ENCODE data around the gene ZNF628.
A peak's percentile ranks its signal among the peaks of the same experiment; 100 is the strongest.

ZNF628 gene

DNA sequence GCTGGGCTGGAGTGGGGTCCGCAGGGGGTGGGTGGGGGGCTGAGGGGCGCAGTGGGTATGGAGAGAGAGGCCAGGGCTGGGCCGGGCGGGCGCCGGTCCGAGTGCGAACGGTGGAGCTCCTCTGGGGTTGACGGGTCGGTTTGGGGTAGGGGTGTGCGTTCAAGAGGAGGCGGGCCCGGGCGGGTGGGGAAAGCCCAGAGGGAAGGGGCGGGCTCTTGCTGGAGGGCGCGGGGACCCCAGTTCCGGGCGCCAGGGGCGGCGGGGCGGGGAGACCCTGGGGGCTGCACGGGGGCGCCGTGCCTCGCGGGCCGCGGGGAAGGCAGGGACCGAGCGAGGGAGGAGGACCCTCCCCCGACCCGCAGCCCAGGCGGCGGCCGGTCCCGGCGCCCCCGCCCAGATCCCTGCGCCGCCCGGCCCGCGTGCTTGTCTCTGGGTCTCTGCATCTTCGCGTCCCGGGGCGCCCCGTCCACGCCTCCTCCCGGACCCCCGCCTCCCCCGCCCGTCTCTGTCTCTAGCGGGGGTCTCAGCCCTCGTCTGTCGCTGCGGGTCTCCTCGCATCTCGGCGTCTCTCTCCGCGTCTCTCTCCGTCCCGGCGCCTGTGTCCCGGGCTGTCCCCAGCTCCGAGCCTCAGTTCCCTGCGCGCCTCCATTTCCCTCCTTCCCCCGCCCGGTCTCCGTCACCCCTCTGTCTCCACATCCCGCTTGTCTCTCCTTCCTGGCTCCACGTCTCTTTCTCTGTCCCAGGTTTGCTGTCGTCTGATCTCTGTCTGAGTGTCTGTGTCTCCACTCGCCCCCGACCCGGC is 25.1 kb upstream of the ZNF628 start:
- no peak for DNase-seq

DNA sequence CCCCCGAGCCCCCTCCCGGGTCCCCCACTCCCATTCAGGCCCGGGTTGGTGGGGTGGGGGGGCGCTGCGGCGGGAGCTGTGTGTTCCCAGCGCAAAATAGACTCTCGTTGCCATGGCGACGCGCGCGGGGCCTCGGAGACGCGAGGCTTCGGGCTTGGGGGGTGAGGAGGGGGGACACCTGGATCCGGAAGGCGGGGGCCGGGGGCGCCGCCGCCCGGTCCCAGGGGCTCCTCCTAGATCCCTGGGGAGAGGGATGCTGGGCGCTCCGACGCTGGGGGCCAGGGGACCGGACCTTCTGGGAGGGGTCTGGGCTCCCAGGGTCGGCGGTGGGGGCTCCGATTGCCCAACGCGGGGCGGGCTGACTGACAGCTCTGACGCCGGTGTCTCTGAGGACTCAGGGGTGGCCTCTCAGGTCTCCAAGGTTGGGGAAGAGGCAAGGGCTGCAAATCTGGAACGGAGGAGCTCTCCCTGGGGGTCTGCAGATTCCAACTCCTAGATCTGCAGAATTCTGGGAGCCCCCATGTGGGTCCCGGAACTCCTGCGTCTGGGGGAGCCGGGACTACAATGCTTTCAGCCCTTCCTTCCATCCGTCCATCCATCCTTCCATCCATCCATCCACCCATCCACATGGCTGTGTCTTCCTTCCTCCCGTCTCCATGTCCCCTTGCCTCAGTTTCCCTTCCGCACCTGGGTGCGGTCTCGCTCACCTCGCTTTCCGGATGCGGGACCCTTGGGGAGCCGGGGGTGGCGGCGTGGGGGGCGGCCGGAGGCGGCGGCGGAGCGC is 24.3 kb upstream of the ZNF628 start:
- DNase-seq: no peak

DNA sequence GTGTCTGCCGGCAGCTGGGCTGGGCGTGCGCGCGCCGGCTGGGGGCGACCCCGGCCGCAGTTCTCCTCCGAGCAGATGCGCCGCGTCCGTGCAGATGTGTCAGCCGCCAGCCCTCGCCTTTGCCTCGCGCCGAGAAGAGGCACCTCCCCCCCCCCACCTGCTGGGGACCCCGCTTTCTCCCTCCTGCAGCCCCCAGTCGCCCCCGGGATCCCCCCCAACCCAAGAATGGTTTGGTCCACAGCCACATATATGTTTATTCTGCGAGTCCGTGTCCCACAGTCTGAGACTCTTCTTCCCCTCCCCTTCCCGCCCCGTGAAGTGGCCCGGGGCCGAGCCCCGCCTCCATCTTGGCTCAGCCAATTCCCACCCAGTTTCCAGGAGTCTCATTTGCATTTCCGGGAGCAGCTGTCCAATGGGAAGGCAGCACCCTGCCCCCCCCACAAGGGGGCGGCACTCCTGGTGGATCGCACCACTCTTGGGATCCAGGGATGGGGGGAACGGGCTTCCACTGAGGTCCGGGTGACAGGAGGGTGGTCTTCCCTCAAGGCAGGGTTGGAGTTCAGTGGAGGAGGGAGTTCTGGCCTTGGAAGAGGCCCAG is 23.6 kb upstream of the ZNF628 start:
- DNase-seq: peak; percentile 67

DNA sequence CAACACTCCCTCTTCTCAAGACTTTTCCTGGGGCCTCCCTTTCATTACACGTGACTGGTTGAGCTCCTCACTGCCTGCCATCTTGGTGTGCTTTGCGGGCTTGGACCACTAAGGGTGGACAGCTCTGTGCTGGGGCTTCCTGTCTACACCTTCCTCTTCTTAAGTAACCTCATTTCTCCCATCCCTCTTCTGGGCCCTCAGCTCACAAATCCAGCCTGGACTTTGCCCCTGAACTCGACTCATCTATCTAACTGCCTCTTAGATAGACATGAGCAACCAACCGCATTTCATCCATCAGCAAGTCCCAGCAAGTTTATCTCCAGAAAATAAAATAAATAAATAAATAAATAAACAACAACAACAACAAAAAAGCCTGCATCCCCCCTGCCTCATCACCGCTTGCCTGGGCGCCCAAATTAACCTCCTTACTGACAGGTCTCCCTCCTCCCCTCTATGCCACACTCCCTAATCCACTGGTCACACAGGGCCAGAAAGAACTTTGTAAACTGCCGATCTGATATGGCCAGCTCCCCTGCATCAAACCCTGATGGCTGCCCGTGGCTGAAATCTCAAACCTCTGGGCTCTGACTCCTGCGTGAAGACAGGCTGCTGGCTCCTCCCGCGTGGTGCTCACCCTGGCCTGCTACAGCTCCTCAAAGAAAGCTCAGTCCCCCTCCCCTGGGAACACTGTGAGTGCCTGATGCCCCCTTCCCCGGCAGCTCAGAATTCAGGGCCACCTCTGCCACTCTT is 22.7 kb upstream of the ZNF628 start:
- no peak for DNase-seq

DNA sequence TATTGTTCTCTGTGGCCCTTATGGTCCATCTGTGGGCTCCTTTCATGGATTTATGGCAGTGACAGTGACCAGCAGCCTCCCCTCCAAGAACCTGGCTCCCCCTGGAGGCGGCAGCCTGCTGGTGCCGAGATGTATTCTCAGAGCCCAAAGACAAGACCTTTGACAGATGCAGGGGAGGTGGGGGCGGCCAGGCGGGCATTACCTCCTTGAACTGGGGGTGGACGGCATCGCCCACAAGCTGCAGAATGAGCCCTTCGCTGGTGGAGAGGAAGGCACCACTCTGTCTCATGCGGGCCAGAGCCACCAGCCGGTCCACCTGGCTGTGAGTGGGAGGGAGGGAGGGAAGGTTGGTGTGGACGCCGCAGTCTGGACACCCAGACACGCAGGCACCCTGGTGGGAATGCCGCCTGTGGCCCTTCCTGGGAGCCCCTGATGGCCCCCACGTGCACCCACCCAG is 21.6 kb upstream of the ZNF628 start:
- peak; percentile 76 for DNase-seq

DNA sequence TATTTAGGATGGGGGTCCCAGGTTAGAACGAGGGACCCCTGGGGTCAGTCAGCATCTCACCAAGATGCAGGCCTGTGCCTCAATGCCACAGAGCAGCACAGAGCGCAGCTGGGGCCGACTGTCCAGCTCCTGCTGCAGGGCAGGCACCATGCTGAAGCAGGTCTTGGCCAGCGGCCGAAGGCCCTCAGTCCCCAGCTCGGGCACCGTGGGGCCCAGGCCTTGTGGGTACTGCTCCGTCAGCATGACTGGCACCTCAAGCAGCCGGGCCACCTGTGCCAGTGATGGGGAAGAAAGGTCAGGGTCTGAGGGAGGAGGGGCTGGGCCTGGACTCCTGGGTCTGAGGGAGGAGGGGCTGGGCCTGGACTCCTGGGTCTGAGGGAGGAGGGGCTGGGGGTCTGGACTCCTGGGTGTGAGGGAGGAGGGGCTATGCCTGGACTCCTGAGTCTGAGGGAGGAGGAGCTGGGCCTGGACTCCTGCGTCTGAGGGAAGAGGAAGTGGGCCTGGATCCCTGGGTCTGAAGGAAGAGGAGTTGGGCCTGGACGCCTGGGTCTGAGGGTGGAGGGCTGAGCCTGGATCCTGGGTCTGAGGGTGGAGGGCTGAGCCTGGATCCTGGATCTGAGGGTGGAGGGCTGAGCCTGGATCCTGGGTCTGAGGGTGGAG is 20.7 kb upstream of the ZNF628 start:
- no peak for DNase-seq

DNA sequence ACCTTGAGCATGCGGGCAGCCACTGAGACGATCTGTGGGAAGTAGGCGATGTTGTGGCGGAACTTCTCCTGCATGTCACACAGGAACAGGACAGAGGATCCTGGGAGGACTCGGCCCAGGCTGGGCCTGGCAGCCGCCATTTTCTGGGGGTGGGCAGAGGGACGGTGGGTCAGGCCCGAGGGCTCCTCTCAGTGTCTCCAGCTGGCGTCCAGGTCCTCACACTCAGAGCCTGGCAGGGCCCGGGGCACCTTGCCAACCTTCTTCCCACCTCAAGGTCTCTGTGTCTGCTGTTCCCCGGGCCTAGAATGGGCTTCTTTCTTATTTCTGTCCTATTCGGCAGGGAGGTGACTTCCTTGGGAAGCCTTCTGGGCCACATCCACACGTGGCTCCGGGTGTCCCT is 20.1 kb upstream of the ZNF628 start:
- DNase-seq: no peak

DNA sequence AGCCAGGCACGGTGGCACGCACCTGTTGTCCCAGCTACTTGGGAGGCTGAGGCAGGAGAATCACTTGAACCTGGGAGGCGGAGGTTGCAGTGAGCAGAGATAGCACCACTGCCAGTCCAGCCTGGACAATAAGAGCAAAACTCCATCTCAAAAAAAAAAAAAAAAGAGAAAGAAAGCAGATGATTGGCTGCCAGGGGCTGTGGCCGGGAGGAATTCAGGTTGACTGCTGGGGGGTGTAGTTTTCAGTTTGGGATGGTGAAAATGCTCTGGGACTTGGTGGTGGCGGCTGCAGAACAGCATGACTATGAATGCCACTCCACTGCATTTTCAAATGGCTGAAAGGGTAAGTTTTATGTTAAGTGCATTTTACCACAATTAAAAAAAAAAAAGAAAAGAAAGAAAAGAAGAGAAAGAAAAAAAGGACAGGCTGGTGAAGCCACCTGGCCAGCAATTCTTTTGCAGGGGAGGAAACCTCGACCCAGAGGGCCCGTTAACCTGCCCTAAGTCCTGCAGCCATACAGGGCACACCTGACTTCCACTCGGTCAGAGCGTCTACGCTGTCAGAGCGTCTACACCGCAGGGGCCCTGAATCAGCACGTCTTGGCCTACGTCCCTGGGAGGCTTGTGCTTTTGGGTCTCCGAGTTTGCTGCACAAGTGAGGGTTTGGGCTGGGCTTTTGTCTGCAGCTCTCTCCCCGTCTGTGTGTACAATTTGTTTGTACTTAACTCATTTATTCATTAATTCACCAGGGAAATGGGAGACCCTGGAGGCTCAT is 18.5 kb upstream of the ZNF628 start:
- no peak for DNase-seq

DNA sequence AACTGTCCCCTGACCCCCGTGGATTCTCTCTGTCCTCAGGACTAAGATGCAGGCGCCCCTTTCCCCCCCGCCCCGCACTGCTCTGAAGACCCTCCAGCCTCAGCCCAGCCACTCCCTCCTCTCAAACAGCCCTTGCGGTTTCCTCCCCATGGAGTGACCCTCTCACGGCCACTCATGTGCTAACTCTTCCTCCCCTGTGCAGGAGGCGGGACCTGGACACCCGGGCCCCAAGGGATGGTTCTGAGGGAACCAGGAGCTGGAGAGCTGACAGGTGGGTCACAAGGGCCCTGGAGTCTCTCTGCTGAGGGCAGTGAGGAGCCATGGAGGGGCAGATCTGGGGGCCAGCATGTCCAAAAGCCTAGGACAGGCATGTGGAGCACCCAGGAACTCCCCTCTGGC is 16.9 kb upstream of the ZNF628 start:
- DNase-seq: no peak

DNA sequence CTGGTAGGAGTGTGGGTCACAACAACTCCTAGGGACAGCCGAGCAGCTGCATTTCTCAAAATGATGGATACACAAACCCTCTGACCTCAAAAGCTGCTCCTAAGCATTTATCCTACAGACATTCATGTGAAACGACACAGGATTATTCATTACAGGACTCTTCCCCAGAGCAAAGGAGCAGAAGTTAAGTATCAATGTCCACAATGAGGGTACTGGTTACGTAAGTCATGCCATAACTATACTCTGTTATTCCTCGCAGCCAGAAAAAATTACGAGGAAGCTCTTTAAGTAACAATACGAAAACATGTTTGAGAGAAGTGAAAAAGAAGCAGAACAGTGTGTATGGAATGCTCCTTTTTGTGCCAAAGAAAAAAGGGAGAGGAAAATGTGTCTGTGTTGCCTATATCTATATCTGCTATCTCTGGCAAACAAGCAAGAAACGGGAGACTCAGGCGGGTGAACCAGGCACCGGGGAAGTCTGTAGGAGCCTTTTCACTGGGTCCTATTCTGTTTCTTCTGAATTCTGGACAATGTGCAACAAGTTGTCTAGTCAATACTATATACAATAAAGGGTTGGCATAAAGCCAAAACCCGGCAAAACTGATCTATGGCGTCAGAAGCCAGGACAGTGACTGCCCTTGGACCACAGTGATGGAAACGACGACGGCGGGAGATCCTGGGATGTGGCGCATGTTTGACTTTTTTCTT is 16.3 kb upstream of the ZNF628 start:
- no peak for DNase-seq

DNA sequence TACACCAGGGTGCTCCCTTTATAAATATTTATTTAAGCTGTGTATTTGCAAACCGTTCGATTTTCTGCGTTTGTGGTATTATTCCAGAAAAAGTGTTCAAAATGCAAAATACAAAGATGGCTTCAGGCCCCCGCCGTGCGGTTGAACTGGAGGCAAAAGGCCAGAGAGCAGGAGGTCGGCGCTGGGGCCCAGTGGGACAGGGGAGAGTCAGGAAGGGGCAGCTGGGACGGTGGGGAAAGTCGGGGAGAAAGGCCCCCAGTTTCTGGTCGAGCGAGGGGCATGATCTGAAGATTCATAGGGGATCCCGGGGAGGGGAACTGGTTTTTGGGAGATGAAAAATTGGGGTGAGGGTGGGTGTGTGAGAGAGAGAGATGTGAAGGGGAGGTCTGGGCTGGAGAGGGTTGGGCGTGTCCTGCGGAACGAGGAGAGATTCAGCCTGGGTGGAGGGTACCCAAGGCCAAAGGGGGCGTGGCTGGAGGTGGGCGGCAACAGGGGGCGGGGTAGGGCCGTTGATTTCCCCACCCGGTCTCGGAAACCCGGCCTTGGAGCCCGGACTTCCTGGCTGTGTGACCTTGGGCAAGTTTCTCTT is 15.7 kb upstream of the ZNF628 start:
- DNase-seq: peak; percentile 71

DNA sequence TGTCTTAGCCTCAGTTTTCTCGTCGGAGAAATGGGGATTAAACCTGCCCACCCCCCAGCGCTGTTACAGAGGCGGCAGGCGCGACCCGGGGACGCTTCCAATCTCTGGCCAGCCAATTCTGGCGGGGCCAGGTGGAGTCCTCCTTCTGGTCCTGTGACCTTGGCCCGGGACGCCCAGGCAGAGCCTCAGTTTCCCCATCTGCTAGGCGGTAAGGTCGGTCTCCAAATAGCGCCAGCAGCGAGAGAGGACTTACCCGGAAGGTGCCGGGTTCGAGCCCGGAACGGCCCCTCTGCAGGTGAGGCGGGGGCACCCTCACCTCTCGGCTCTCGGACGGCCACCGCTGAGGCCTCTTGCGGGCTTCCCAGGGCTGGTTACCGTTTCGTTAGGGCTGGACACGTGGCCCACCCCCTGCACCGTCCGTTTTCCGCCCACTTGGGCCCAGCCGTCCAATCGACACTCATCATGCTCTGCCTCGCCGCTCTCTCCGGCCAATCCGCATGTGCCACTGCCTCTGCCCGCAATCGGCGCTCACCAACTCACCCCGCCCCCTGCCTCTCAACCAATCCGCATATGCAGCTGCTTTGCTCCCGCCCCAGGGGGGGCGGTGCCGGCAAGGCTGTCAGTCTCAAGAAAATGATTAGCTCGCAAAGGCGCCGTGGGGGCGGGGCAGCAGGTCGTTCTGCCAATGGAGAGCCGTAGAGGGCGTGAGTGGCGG is 15.0 kb upstream of the ZNF628 start, which contains the start of gene ISOC2:
TSS of gene ISOC2 (minus strand) at position 384 of the 715 bp plus-strand sequence. CDS start 5,156 bp downstream, outside the sequence.
- peak; percentile 100 for DNase-seq

DNA sequence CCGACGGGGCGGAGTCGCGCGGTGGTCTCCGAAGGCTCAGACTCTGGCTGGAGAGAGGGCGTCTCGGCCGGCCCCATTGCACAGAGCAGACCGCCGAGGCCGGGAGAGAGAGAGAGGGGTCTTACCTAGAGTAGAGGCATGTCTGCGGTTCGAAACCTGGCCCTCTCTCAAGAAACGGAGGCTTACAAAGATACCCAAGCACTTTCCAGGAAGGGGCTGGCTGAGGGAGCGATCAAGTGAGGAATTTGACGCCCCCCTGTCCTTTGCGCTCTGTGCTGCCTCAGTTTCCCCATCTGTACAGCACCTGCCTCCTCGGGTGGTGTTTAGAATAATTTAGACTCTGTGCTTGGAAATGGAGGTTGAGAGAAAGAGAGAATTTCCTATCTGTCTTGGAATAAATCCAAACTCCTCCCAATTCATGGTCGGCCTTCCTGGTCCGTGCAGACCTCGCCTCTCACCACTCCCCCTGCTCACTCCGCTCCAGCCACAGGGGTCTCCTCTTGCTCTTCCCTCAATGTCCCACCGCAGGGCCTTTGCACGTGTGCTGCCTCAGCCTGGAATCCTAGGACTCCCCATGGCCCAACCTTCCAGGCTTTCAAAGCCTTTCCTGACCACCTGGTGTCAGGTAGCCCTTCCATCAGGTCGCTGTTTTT is 14.3 kb upstream of the ZNF628 start:
- no peak for DNase-seq

DNA sequence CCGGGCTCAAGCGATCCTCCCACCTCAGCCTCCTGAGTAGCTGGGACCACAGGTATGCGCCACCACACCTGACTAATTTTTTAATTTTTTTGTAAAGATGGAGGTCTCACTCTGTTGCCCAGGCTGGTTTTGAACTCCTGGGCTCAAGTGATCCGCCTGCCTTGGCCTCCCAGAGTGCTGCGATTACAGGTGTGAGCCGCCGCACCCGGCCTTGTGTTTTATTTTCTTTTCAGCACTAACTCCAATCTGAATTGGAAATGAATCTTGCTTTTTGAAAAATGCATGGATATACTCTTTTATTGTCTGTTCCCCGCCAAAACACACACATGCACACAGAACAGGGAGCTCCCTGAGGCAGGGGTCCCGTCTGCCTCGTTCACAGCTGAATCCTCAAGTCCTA is 13.7 kb upstream of the ZNF628 start:
- no peak for DNase-seq

DNA sequence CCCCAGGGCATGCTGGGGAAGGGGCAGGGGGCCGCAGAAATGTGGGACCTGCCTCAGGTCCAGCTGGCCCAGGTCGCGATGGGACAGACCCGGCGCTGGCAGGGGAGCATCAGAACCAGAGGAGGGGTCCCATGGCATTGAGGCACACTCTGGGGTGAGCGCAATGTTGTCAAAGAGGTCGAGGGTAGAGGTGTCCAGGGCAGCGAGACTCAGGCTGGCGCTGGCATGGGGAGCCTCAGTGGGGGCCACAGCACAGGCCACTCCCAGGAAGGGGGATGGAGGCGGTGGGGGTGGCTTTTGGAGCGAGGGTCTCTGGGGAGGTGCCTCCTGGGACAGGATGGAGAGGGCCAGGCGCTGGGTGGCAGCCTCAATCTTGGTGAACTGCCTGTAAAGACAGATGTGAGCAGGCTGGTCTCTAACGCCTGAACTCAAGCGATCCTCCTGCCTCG is 12.8 kb upstream of the ZNF628 start:
- DNase-seq: no peak

DNA sequence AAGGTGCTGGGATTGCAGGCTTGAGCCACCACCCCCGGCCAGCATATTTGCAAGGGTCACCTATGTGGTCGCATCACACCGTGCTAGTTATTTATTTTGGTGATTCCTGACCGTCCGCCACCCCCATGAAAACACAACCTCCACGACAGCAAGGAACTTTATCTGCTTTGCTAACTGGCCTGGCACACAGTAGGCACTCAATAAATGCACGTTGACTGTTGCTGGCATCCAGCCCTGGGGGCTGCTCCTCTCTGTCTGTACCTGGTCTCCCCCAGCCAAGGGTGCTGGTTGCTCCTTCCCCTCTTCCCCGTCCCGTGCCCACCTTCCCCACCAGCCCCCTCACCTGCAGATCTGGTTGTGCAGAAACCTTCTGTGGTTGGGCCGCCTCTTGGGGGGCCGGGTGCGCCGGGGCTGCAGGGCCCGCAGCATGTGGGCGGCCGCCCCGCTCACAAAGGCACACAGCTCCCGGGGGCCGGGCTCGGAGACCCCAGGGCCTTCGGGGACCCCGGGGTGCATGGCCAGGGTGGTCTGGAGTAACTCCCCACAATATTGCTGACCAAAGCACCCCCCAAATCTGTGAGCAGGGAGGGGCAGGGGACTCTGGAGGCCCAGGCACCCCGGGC is 12.3 kb upstream of the ZNF628 start:
- no peak for DNase-seq

DNA sequence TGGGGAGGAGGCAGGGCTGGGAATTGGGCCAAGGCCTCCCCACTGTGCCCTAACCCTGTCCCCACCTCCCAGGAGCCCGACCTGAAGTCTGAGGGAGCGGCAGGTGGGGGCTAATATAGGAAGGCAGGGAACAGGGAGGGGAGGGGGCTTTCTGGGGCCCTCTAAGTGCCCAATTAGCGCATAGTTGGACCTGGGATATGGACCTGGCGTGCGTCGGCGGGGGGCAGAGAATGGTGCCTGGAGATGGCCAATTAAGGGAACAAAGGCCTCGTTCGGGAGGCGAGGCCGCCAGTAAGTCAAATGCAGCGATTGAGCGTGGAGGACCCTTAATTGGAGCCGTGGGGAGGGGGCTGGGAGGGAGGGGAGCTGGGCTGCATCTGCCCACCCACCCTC is 11.8 kb upstream of the ZNF628 start, which contains the start of gene C19orf85:
TSS of gene C19orf85 (minus strand) at position 90 of the 393 bp plus-strand sequence. CDS start 197 bp downstream, outside the sequence.
- no peak for DNase-seq

DNA sequence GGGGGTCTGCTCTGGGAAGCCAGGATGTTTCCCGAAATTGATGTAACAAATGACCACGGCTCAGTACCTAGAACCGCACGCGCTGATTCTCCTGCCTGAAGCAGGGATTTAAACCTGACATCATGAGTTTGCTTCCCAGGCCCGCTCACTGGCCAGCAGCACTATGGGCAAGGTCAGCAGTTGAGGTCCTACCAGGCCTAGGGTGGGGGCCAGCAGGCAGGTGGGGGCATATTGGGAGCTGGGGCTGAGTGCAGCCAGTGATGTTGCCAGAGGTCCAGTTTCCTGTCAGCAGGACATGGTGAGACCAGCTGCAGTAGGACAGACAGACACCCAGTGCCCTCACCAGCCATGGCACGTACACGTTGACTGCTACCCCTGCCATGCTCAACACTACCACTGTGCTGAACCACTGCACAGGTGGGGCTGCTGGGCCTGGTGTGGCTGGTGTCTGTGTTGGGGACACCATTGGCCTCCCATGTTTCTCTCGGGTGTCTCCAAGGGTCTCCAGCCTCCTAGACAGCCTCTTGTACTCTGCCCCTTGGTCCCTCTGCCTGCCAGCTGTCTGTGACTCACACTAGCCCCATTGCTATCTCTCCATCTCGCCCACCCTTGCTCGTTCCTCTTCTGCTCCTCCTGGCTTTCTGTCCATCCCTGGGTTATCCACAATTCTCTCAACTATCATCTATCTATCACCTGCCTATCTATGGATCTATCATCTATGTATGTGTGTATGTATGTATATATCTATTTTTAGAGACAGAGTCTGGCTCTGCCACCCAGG is 10.8 kb upstream of the ZNF628 start:
- no peak for DNase-seq

Measured in activated CD8-positive, alpha-beta memory T cell treated with anti-CD3 and anti-CD28 coated beads for 24 hours (primary cell).